Measurements from ENCODE around the gene FGGY. TPM values are rescaled to one million over a fixed set of nuclear protein-coding genes. Genes with fewer than 3 reads are reported as not detected.

FGGY gene
- total RNA-seq, 1 experiment from 2014 or later, result 14.6 TPM

DNA sequence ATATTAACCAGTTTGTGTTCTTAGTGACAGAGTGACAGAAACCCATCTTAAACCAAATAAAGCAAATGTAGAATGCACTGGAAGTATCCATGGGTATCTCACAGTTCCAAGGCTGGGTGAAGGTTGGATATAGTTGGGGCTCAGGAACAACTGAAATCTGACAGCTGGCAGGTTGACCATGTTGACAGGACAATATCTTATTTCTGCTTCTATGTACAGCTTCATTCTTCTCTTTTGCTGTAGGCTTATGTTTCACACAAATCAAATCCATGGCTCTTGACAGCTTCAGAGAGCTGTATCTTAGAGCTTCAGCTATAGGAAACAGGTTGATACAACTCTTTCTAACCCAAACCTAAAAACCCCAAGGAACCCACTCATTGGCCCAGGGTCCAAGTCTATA lies 34.3 kb upstream of the FGGY start:
- Histone ChIP-seq H3K79me2 (ENCODE audit: insufficient read depth, low read length) (no peaks in the 10 kb centered on the region), H3K23me2 (ENCODE audit: insufficient read length, low read depth, low read length, poor library complexity, severe bottlenecking) (no peaks in the 10 kb centered on the region), H2BK5ac (ENCODE audit: insufficient read length, low read length) (no peak overlapping the region), H3K23ac (ENCODE audit: insufficient read length, low read depth, low read length) (no peak overlapping the region), H3K4ac (ENCODE audit: low read depth, low read length) (no peak overlapping the region), H3K9ac (ENCODE audit: extremely low read depth, insufficient read length, low read length) (no peak overlapping the region), H3K18ac (ENCODE audit: insufficient read length, low read depth, low read length) (no peak overlapping the region), H3K4me1 (ENCODE audit: insufficient read depth, low read length) (peaks cover 1% of the 10 kb centered on the region; the same call in 1 of the 2 replicates), H4K5ac (ENCODE audit: insufficient read length, low read depth, low read length) (no peak overlapping the region), H2BK15ac (ENCODE audit: low read depth, low read length) (no peak overlapping the region), H2AK5ac (ENCODE audit: insufficient read length, low read length) (no peak overlapping the region), H3K56ac (ENCODE audit: insufficient read length, low read depth, low read length) (no peak overlapping the region), H3K27me3 (ENCODE audit: insufficient read depth, low read length) (no peaks in the 10 kb centered on the region), H2AFZ (ENCODE audit: low read length) (no peak overlapping the region), H3T11ph (ENCODE audit: low read length) (no peak overlapping the region), H2BK120ac (ENCODE audit: low read depth, low read length, poor library complexity, severe bottlenecking) (no peak overlapping the region), H2BK12ac (ENCODE audit: insufficient read length, low read depth, low read length) (no peak overlapping the region), H3K14ac (ENCODE audit: insufficient read depth, low read length) (no peak overlapping the region), H4K20me1 (ENCODE audit: control insufficient read depth, insufficient read depth, insufficient read length) (no peaks in the 10 kb centered on the region), H3K79me1 (ENCODE audit: insufficient read depth, low read depth, low read length, poor library complexity, severe bottlenecking) (no peaks in the 10 kb centered on the region), H4K8ac (replicated peaks; ENCODE audit: insufficient read length, low read depth, low read length) (no peak overlapping the region), H3K27ac (ENCODE audit: insufficient read length, low read depth, low read length) (no peak overlapping the region), H3K4me2 (ENCODE audit: insufficient read depth, insufficient read length, low read length) (no peak overlapping the region), H4K91ac (ENCODE audit: insufficient read length, low read depth, low read length) (no peak overlapping the region), H3K9me3 (ENCODE audit: control insufficient read depth, low read depth, low read length) (no peaks in the 10 kb centered on the region), H2BK20ac (ENCODE audit: low read depth, low read length, poor library complexity, severe bottlenecking) (no peak overlapping the region)
- no peak for DNase-seq
- no peak overlapping the region for H3K4me3 Mint-ChIP-seq
- no peaks in the 10 kb centered on the region for H3K27me3 Mint-ChIP-seq (ENCODE audit: low read depth)
- peaks cover 0 to 3% of the 10 kb centered on the region in 2 experiments; a peak in 1 of 5 replicates for H3K9me3 Mint-ChIP-seq
- no peak overlapping the region for H3K27ac Mint-ChIP-seq
- H3K36me3 Mint-ChIP-seq (ENCODE audit: insufficient read depth in 1 of 3, low read depth in 3 of 3), result peaks cover 0 to 2% (median 0%) of the 10 kb centered on the region in 3 experiments; a peak in 2 of 7 replicates
- TF ChIP-seq, protein P1, sequence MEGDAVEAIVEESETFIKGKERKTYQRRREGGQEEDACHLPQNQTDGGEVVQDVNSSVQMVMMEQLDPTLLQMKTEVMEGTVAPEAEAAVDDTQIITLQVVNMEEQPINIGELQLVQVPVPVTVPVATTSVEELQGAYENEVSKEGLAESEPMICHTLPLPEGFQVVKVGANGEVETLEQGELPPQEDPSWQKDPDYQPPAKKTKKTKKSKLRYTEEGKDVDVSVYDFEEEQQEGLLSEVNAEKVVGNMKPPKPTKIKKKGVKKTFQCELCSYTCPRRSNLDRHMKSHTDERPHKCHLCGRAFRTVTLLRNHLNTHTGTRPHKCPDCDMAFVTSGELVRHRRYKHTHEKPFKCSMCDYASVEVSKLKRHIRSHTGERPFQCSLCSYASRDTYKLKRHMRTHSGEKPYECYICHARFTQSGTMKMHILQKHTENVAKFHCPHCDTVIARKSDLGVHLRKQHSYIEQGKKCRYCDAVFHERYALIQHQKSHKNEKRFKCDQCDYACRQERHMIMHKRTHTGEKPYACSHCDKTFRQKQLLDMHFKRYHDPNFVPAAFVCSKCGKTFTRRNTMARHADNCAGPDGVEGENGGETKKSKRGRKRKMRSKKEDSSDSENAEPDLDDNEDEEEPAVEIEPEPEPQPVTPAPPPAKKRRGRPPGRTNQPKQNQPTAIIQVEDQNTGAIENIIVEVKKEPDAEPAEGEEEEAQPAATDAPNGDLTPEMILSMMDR (conservative IDR thresholded peaks at IDR 0.05), result no peak
- H3K4me1 Mint-ChIP-seq, result peaks cover 3 to 17% of the 10 kb centered on the region in 2 experiments
